OCI-LY7 (cell line): ENCODE measurements around the gene ZBED5. TPM values are rescaled to one million over a fixed set of nuclear protein-coding genes. Genes with fewer than 3 reads are reported as not detected.
"Not testable (repeated sequence)": the region's sequence is repeated elsewhere in the genome, so short reads cannot be mapped to it uniquely, and the experiment has no call there.

Experiments
- BruUV-seq: library from RNA; stranded (reverse); fragments of 400-500 nt; replicated peaks from 2 replicates; lab custom pipeline; 2021; lab: Mats Ljungman, UMichigan
- CTCF ChIA-PET: fragments of 300-600 bp; sonication (Branson Sonifier 250); formaldehyde crosslinking; loops from one replicate; lab custom pipeline; 2022; ENCODE audit warnings: antibody characterized with exemption; ENCODE audit not compliant: unreplicated experiment; lab: Charles Lee
- POLR2A ChIA-PET: fragments of 300-600 bp; sonication (Branson Sonifier 250); formaldehyde crosslinking; loops from one replicate; lab custom pipeline; 2022; ENCODE audit warnings: antibody characterized with exemption; lab: Charles Lee
- DNase-seq: peaks from one replicate; pipeline ENCODE4 v3.0.0-alpha.2; 2015; ENCODE audit warnings: low spot score
- H2AFZ ChIP-seq: fragments of 200-600 bp; sonication (generic), shearing (Covaris generic); 2 replicates; pipeline ENCODE4 v1.6.1; 2014; ENCODE audit warnings: mild to moderate bottlenecking, antibody characterized with exemption, low read length, moderate library complexity
- H3K27ac ChIP-seq: fragments of 200-600 bp; sonication (generic); 2 replicates; pipeline ENCODE4 v1.5.1; 2014; ENCODE audit warnings: mixed run types, low read depth, mild to moderate bottlenecking, moderate library complexity, low read length, inconsistent platforms; ENCODE audit not compliant: poor library complexity, severe bottlenecking
- H3K36me3 ChIP-seq: fragments of 200-600 bp; sonication (generic); 2 replicates; pipeline ENCODE4 v1.6.1; 2014; ENCODE audit warnings: mild to moderate bottlenecking, antibody characterized with exemption, low read length, moderate library complexity, mixed read lengths; ENCODE audit not compliant: insufficient read depth
- H3K4me1 ChIP-seq: fragments of 200-600 bp; sonication (generic); 2 replicates; pipeline ENCODE4 v1.5.1; 2014; ENCODE audit warnings: mild to moderate bottlenecking, low read length; ENCODE audit not compliant: insufficient read depth, poor library complexity, severe bottlenecking
- H3K4me2 ChIP-seq: fragments of 200-600 bp; sonication (generic); 2 replicates; pipeline ENCODE4 v1.6.1; 2014; ENCODE audit warnings: mild to moderate bottlenecking, low read length
- H3K4me3 ChIP-seq: fragments of 200-600 bp; sonication (generic); 2 replicates; pipeline ENCODE4 v1.5.1; 2014; ENCODE audit warnings: mild to moderate bottlenecking, low read depth, low read length; ENCODE audit not compliant: poor library complexity, severe bottlenecking
- H3K79me2 ChIP-seq: fragments of 200-600 bp; sonication (generic); 2 replicates; pipeline ENCODE4 v1.6.1; 2016; ENCODE audit warnings: low read depth, mild to moderate bottlenecking, low read length, moderate library complexity, mixed read lengths; ENCODE audit not compliant: insufficient read depth
- H3K9me2 ChIP-seq: fragments of 200-600 bp; sonication (generic); 2 replicates; pipeline ENCODE4 v1.6.1; 2016; ENCODE audit warnings: mild to moderate bottlenecking, low read length, mixed read lengths; ENCODE audit not compliant: insufficient read depth
- H3K9me3 ChIP-seq: fragments of 200-600 bp; sonication (generic); 2 replicates; pipeline ENCODE4 v1.6.1; 2014; ENCODE audit warnings: mild to moderate bottlenecking, mixed run types, low read length, mixed read lengths
- H4K20me1 ChIP-seq: fragments of 200-600 bp; sonication (generic); 2 replicates; pipeline ENCODE4 v1.6.1; 2014; ENCODE audit warnings: mild to moderate bottlenecking, antibody characterized with exemption, low read length, moderate library complexity, mixed read lengths; ENCODE audit not compliant: insufficient read depth
- CTCF ChIP-seq: fragments of 200-600 bp; sonication (generic); conservative IDR thresholded peaks from 2 replicates; pipeline ENCODE4 v1.5.1; 2014; ENCODE audit warnings: mild to moderate bottlenecking, antibody characterized with exemption, low read length, moderate library complexity, mixed read lengths
- EZH2phosphoT487 ChIP-seq: fragments of 200-600 bp; sonication (generic); IDR thresholded peaks from 2 replicates; pipeline ENCODE4 v1.6.1; 2018; ENCODE audit warnings: low read depth, borderline replicate concordance, mild to moderate bottlenecking, mixed run types, antibody characterized with exemption, low read length, moderate library complexity, mixed read lengths
- intact Hi-C: fragments of 100-400 bp; cut with micrococcal nuclease; formaldehyde crosslinking; loops from one replicate; pipeline ENCODE4 v1.10.0; 2022; ENCODE audit not compliant: unreplicated experiment
- total RNA-seq, 2 experiments: library from RNA; depleted of rRNA in 1 of 2; stranded (reverse); fragments of >200 nt in 1 of 2; shearing (Covaris generic) in 1 of 2; gene quantifications; 2 replicates each; pipeline ENCODE4 v1.2.3, GENCODE V29; 2014 to 2022

ZBED5 gene
- total RNA-seq, 2 experiments from 2014 or later, result 42.1 to 71.9 TPM

DNA sequence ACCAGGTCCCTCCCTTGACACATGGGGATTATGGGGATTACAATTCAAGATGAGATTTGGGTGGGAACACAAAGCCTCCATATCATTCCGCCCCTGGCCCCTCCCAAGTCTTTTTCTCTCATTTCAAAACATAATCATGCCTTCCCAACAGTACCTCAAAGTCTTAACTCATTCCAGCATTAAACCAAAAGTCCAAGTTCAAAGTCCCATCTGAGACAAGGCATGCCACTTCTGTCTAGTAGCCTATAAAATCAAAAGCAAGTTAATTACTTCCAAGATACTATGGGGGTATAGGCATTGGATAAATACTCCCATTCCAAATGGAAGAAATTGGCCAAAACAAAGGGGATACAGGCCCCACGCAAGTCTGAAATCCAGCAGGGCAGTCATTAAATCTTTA is 29.5 kb downstream of the ZBED5 start:
- no TSS peak for BruUV-seq
- Histone ChIP-seq H3K9me2 (no peaks in the 10 kb centered on the region), H3K36me3 (no peaks in the 10 kb centered on the region), H3K4me3 (no peak overlapping the region), H3K27ac (no peak overlapping the region), H3K79me2 (no peaks in the 10 kb centered on the region), H3K4me1 (peaks cover 9% of the 10 kb centered on the region), H4K20me1 (no peaks in the 10 kb centered on the region), H2AFZ (no peak overlapping the region), H3K9me3 (no peaks in the 10 kb centered on the region), H3K4me2 (no peak overlapping the region)
- intact Hi-C loops, result no loop called here
- ChIA-PET POLR2A (interaction anchor here (1.0 to 1.1 kb wide), 2 partner anchors 12 to 15 kb away, joined by 3 read pairs; no protein-coding TSS in a partner anchor), CTCF (interaction anchor here (0.6 kb wide), 1 partner anchor 26 kb away, joined by 3 read pairs; no protein-coding TSS in a partner anchor)
- TF ChIP-seq EZH2phosphoT487, result no peak
- TF ChIP-seq CTCF, result no peak
- no peak for DNase-seq

GRCh38 chr11:10824888-10825287 is 33.0 kb downstream of the ZBED5 start:
- no peak overlapping the region for H3K27ac ChIP-seq
- H3K4me1 ChIP-seq, result peaks cover 9% of the 10 kb centered on the region
- no peaks in the 10 kb centered on the region for H4K20me1 ChIP-seq
- CTCF ChIA-PET, result interaction anchor here (0.8 to 1.4 kb wide), 3 partner anchors 8 to 16 kb away, joined by 3 to 5 read pairs (median 4); partner anchors contain the start of gene EIF4G2
- intact Hi-C loops, result no loop called here
- peak overlapping the region; percentile 93 for H2AFZ ChIP-seq
- POLR2A ChIA-PET, result interaction anchor here (0.5 to 1.6 kb wide), 5 partner anchors 11 to 253 kb away, joined by 3 to 25 read pairs (median 3); partner anchors contain the start of genes EIF4G2 and ZBED5
- no peaks in the 10 kb centered on the region for H3K9me3 ChIP-seq
- H3K79me2 ChIP-seq, result no peaks in the 10 kb centered on the region
- BruUV-seq, result no TSS peak
- no peak overlapping the region for H3K4me3 ChIP-seq
- H3K9me2 ChIP-seq, result no peaks in the 10 kb centered on the region
- no peak for TF ChIP-seq CTCF
- TF ChIP-seq EZH2phosphoT487, result no peak
- DNase-seq, result peak; percentile 48
- H3K36me3 ChIP-seq, result no peaks in the 10 kb centered on the region
- peak overlapping the region; percentile 38; the same call in 1 of the 2 replicates for H3K4me2 ChIP-seq

DNA sequence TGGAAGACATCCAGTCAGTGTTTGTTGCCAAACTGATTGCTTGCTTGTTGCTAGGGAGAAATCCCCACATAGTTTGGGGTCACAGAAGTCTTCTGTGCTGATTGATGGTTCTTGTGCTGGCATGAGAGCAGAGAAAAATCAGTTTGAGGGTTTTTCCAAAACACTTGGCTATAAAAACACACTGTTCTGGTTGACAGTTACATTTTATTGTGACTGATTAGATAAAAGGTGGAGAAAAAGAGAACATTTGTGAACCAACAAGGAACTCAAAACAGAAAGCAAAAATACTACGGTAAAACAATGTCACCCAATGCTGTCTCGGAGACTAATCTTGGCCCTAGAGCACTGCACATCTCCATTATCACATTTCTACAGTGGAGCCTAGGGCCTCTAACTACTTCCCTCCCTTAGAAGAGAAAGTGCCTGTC is 34.7 kb downstream of the ZBED5 start:
- no peak for DNase-seq
- no peak overlapping the region for H3K27ac ChIP-seq
- no peak overlapping the region for H2AFZ ChIP-seq
- H3K4me1 ChIP-seq, result peaks cover 9% of the 10 kb centered on the region
- no peaks in the 10 kb centered on the region for H3K79me2 ChIP-seq
- CTCF ChIA-PET, result interaction anchor here (1.0 kb wide), 1 partner anchor 14 kb away, joined by 3 read pairs; the partner anchor contains the start of gene EIF4G2
- POLR2A ChIA-PET, result interaction anchor here (0.6 kb wide), 1 partner anchor 950 kb away, joined by 3 read pairs; no protein-coding TSS in a partner anchor
- no peaks in the 10 kb centered on the region for H3K36me3 ChIP-seq
- H3K9me3 ChIP-seq, result no peaks in the 10 kb centered on the region
- TF ChIP-seq EZH2phosphoT487 (no peak), CTCF (no peak)
- no peak overlapping the region for H3K4me2 ChIP-seq
- H4K20me1 ChIP-seq, result no peaks in the 10 kb centered on the region
- H3K4me3 ChIP-seq, result no peak overlapping the region
- no peaks in the 10 kb centered on the region for H3K9me2 ChIP-seq
- intact Hi-C loops, result no loop called here
- BruUV-seq, result no TSS peak

DNA sequence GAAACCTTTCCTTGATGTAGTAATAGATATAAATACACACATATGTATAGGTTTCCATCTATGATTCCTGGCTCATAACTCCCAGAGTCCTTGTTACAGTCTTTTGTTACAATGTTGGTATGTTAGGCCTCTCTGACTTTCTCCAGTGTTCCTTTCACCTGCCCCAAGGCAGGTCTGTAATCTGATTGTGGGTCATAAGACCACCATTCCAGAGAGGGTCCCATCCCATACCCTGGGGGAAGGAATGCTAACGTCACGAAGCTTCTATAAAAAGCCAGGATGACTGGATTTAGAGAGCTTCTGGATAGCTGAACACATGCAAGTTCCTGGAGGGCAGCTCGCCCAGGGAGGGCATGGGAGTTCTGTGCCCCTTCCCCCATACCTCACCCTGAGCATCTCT is 35.4 kb downstream of the ZBED5 start:
- H3K27ac ChIP-seq, H4K20me1 ChIP-seq, BruUV-seq, H3K4me1 ChIP-seq, H2AFZ ChIP-seq, H3K9me2 ChIP-seq, H3K9me3 ChIP-seq, POLR2A ChIA-PET, intact Hi-C loops, DNase-seq, H3K4me2 ChIP-seq, H3K36me3 ChIP-seq, H3K79me2 ChIP-seq, H3K4me3 ChIP-seq: not testable (repeated sequence)
- CTCF ChIA-PET, result interaction anchor here (1.0 kb wide), 1 partner anchor 13 kb away, joined by 3 read pairs; the partner anchor contains the start of gene EIF4G2
